ENCODE results near the gene ZYX.

- TF ChIP-seq CTCF (conservative IDR thresholded peaks at IDR 0.05) (peak; percentile 95), ZFX (IDR thresholded peaks at IDR 0.05) (no peak)
These were observed 35.5 kb downstream of the ZYX start for GRCh38 chr7:143416565-143417149.

Measured in C4-2B (cell line).